ENCODE results near the gene SARM1. TPM values are rescaled to one million over a fixed set of nuclear protein-coding genes. Genes with fewer than 3 reads are reported as not detected.

The SARM1 gene
- polyA plus RNA-seq, 3 donors = 0.78 to 7.1 (median 0.90) TPM

DNA sequence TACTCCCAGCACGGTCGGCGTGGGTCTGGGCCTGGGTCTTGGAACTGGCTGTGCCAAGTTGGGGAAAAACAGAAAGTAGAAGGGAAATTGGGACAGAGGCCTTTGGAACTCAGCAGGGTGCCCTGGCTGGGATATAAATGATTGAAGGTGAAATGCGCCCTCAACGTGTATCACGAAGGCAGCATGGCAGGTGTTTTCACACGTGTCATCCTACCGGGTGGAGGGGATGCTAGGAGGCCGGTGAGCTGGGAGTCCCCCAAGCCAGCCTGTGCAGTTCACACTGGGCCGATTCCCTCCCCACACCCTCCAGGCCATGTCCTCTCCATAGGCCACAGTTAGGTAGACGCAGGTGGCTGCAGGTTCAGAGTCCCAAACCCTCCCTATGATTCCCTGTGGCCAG, 30.0 kb upstream of the SARM1 start:
- Histone ChIP-seq H3K36me3 (replicated peaks in 1 of 2; ENCODE audit: control insufficient read depth in 1 of 2, insufficient read depth in 2 of 2, low read length in 2 of 2) (peaks cover 62 to 71% of the 10 kb centered on the region in 2 donors), H3K79me2 (ENCODE audit: insufficient read depth, low read length) (peaks cover 22% of the 10 kb centered on the region), H4K20me1 (ENCODE audit: insufficient read depth, low read length) (peaks cover 13% of the 10 kb centered on the region), H3K27ac (ENCODE audit: low read depth in 1 of 2, low read length in 2 of 2) (no peak overlapping the region), H3K9me3 (replicated peaks in 1 of 2; ENCODE audit: control insufficient read depth in 1 of 2, insufficient read depth in 1 of 2, low read length in 2 of 2) (no peaks in the 10 kb centered on the region), H3K4me1 (ENCODE audit: control insufficient read depth in 1 of 2, insufficient read depth in 2 of 2, low read length in 2 of 2) (peaks cover 4 to 5% of the 10 kb centered on the region in 2 donors), H3K9ac (ENCODE audit: insufficient read depth, low read length, poor library complexity, severe bottlenecking) (no peak overlapping the region), H2AFZ (ENCODE audit: insufficient read depth, low read depth, low read length, poor library complexity, severe bottlenecking) (no peak overlapping the region), H3K4me2 (replicated peaks; ENCODE audit: extremely low read depth, low read length, poor library complexity, severe bottlenecking) (no peak overlapping the region), H3K4me3 (replicated peaks in 1 of 3; ENCODE audit: low read depth in 2 of 3, low read length in 3 of 3) (no peak overlapping the region), H3K27me3 (ENCODE audit: control insufficient read depth in 2 of 2, insufficient read depth in 2 of 2, low read length in 2 of 2) (no peaks in the 10 kb centered on the region)
- intact Hi-C loops (cut with micrococcal nuclease) = no loop called here
- peaks cover 69 to 72% of the 10 kb centered on the region in 2 donors for H3K36me3 Mint-ChIP-seq
- H3K4me1 Mint-ChIP-seq = peaks cover 10% of the 10 kb centered on the region
- H3K27me3 Mint-ChIP-seq (ENCODE audit: low read depth in 3 of 3) = peaks cover 0 to 2% (median 0%) of the 10 kb centered on the region in 3 donors
- no peak overlapping the region for H3K27ac Mint-ChIP-seq
- TF ChIP-seq, protein P1, sequence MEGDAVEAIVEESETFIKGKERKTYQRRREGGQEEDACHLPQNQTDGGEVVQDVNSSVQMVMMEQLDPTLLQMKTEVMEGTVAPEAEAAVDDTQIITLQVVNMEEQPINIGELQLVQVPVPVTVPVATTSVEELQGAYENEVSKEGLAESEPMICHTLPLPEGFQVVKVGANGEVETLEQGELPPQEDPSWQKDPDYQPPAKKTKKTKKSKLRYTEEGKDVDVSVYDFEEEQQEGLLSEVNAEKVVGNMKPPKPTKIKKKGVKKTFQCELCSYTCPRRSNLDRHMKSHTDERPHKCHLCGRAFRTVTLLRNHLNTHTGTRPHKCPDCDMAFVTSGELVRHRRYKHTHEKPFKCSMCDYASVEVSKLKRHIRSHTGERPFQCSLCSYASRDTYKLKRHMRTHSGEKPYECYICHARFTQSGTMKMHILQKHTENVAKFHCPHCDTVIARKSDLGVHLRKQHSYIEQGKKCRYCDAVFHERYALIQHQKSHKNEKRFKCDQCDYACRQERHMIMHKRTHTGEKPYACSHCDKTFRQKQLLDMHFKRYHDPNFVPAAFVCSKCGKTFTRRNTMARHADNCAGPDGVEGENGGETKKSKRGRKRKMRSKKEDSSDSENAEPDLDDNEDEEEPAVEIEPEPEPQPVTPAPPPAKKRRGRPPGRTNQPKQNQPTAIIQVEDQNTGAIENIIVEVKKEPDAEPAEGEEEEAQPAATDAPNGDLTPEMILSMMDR (IDR thresholded peaks at IDR 0.05) = no peak
- H3K4me3 Mint-ChIP-seq = no peak overlapping the region
- WGBS (ENCODE audit: insufficient coverage) = 98% methylated on average over 11 of the region's 11 CpGs
- H3K9me3 Mint-ChIP-seq = no peaks in the 10 kb centered on the region
- DNase-seq = no peak

GRCh38 chr17:28342313-28342712, 29.2 kb upstream of the SARM1 start:
- peaks cover 0 to 2% (median 0%) of the 10 kb centered on the region in 3 donors for H3K27me3 Mint-ChIP-seq (ENCODE audit: low read depth in 3 of 3)
- H3K4me1 ChIP-seq (ENCODE audit: control insufficient read depth in 1 of 2, insufficient read depth in 2 of 2, low read length in 2 of 2) = no peaks in the 10 kb centered on the region
- WGBS (ENCODE audit: insufficient coverage) = 96% methylated on average over 12 of the region's 14 CpGs
- peaks cover 13% of the 10 kb centered on the region for H4K20me1 ChIP-seq (ENCODE audit: insufficient read depth, low read length)
- H2AFZ ChIP-seq (ENCODE audit: insufficient read depth, low read depth, low read length, poor library complexity, severe bottlenecking) = no peak overlapping the region
- peaks cover 14% of the 10 kb centered on the region for H3K79me2 ChIP-seq (ENCODE audit: insufficient read depth, low read length)
- no peak overlapping the region for H3K4me3 Mint-ChIP-seq
- no peaks in the 10 kb centered on the region for H3K9me3 Mint-ChIP-seq
- H3K4me1 Mint-ChIP-seq = peaks cover 2% of the 10 kb centered on the region
- intact Hi-C loops (cut with micrococcal nuclease) = no loop called here
- no peak overlapping the region for H3K4me3 ChIP-seq (replicated peaks in 1 of 3; ENCODE audit: low read depth in 2 of 3, low read length in 3 of 3)
- DNase-seq = no peak
- peaks cover 70 to 79% of the 10 kb centered on the region in 2 donors for H3K36me3 ChIP-seq (replicated peaks in 1 of 2; ENCODE audit: control insufficient read depth in 1 of 2, insufficient read depth in 2 of 2, low read length in 2 of 2)
- peaks cover 77 to 79% of the 10 kb centered on the region in 2 donors for H3K36me3 Mint-ChIP-seq
- TF ChIP-seq, protein P1 (IDR thresholded peaks at IDR 0.05) = no peak
- H3K27me3 ChIP-seq (ENCODE audit: control insufficient read depth in 2 of 2, insufficient read depth in 2 of 2, low read length in 2 of 2) = no peaks in the 10 kb centered on the region
- no peak overlapping the region for H3K9ac ChIP-seq (ENCODE audit: insufficient read depth, low read length, poor library complexity, severe bottlenecking)
- H3K4me2 ChIP-seq (replicated peaks; ENCODE audit: extremely low read depth, low read length, poor library complexity, severe bottlenecking) = no peak overlapping the region
- H3K27ac ChIP-seq (ENCODE audit: low read depth in 1 of 2, low read length in 2 of 2) = no peak overlapping the region
- peak overlapping the region in 3 of 7 donors; percentile 21 to 61 (median 48) for H3K27ac Mint-ChIP-seq
- no peaks in the 10 kb centered on the region for H3K9me3 ChIP-seq (replicated peaks in 1 of 2; ENCODE audit: control insufficient read depth in 1 of 2, insufficient read depth in 1 of 2, low read length in 2 of 2)

Data from CD14-positive monocyte (primary cell).